ENCODE data around the gene VARS2.

VARS2 gene

GRCh38 chr6:30884521-30885480 is 29.2 kb upstream of the VARS2 start:
- no peak for DNase-seq

GRCh38 chr6:30885481-30885998 is 28.5 kb upstream of the VARS2 start:
- DNase-seq, result no peak

- DNase-seq, result no peak
These were observed 27.8 kb upstream of the VARS2 start for GRCh38 chr6:30885999-30886896.

- no peak for DNase-seq
These were observed 27.2 kb upstream of the VARS2 start for GRCh38 chr6:30886897-30887255.

- no peak for DNase-seq
These were observed 25.9 kb upstream of the VARS2 start for GRCh38 chr6:30887901-30888815.

GRCh38 chr6:30888816-30889495 is 25.1 kb upstream of the VARS2 start:
- no peak for DNase-seq

GRCh38 chr6:30889496-30889885 is 24.5 kb upstream of the VARS2 start:
- DNase-seq, result no peak

GRCh38 chr6:30889921-30890645 is 24.0 kb upstream of the VARS2 start:
- DNase-seq, result no peak

GRCh38 chr6:30890646-30891449 is 23.2 kb upstream of the VARS2 start:
- DNase-seq, result no peak

GRCh38 chr6:30891450-30891723 is 22.7 kb upstream of the VARS2 start:
- no peak for DNase-seq

GRCh38 chr6:30891816-30892538 is 22.1 kb upstream of the VARS2 start:
- DNase-seq, result no peak

GRCh38 chr6:30893001-30893591 is 20.9 kb upstream of the VARS2 start:
- no peak for DNase-seq

- no peak for DNase-seq
These were observed 20.4 kb upstream of the VARS2 start for GRCh38 chr6:30893666-30894065.

- no peak for DNase-seq
These were observed 19.7 kb upstream of the VARS2 start for GRCh38 chr6:30894381-30894780.

- DNase-seq, result no peak
These were observed 19.1 kb upstream of the VARS2 start for GRCh38 chr6:30894935-30895334.

GRCh38 chr6:30895343-30895742 is 18.7 kb upstream of the VARS2 start:
- no peak for DNase-seq

GRCh38 chr6:30896541-30896940 is 17.5 kb upstream of the VARS2 start:
- no peak for DNase-seq

GRCh38 chr6:30897882-30898281 is 16.2 kb upstream of the VARS2 start:
- DNase-seq, result no peak

GRCh38 chr6:30898750-30899360 is 15.2 kb upstream of the VARS2 start:
- no peak for DNase-seq

Data from KG1 (cell line).